Measurements from ENCODE around the gene VWA7.

The VWA7 gene

DNA sequence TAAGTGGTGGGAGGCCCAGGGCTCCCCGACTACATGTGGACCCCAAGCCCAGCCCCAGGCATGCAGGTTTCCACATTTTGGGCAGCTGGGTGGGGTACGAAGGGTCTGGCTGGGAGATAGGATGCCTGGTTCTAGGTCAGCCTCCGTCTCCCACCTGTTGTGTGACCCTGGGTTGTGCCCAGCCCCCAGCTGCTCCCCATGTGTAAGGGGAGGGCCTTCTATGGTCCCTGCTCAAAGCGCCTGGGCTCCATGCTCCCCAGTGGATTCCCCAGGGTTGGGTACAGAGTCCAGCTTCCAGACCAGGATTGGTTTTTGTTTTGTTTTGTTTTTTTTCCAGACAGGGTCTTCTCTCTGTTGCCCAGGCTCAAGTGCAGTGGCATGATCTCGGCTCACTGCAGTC is 1.1 kb upstream of the VWA7 start:
- no peak for DNase-seq

- no peak for DNase-seq
Observed at GRCh38 chr6:31777667-31778050, 531 bp upstream of the VWA7 start.

- DNase-seq: no peak
Observed at GRCh38 chr6:31776485-31776988, 591 bp downstream of the VWA7 start.

DNA sequence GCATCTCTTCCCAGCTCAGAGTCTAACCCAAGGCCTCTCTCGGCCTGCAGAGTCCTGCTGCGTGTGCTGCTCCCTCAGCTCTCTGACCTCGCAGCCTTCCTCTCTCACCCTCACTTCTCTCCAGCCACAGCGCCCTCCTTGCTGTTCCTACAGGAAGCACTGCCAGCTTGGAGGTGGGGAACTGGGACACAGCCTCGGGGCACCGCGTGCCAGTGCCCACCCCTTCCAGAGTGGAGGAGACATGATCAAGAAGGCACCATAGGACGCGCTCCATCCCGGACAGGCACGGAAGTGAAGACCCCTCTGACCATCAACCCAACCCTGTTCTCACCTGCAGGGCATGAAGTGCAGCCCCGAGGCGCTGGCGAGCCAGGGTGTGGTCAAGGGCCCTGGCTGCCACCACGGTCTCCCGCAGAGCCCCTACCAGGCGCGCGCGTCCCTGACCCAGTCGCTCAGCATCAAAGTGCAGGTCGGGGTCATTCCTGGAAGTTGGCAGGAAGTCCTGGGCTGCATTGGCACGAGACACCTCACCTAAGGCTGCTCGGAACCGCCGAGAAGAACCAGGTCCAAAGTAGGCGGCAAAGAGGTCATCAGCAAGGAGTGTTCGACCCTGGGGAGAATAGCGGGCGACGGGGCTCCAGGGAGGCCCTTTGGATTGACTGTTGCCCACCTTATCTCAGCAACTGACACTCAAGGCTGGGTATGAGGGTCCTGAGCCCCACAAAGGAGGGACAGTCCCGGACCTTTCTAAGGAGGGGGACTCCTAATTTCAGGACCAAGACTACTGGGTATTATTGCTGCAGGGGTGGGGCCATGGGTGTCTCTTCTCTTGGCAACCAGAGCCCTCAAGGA is 1.3 kb downstream of the VWA7 start:
- DNase-seq: no peak

GRCh38 chr6:31775184-31775583 is 1.9 kb downstream of the VWA7 start:
- no peak for DNase-seq

GRCh38 chr6:31771992-31772358 is 5.2 kb downstream of the VWA7 start:
- no peak for DNase-seq

- no peak for DNase-seq
Observed at GRCh38 chr6:31770860-31771259, 6.3 kb downstream of the VWA7 start.

DNA sequence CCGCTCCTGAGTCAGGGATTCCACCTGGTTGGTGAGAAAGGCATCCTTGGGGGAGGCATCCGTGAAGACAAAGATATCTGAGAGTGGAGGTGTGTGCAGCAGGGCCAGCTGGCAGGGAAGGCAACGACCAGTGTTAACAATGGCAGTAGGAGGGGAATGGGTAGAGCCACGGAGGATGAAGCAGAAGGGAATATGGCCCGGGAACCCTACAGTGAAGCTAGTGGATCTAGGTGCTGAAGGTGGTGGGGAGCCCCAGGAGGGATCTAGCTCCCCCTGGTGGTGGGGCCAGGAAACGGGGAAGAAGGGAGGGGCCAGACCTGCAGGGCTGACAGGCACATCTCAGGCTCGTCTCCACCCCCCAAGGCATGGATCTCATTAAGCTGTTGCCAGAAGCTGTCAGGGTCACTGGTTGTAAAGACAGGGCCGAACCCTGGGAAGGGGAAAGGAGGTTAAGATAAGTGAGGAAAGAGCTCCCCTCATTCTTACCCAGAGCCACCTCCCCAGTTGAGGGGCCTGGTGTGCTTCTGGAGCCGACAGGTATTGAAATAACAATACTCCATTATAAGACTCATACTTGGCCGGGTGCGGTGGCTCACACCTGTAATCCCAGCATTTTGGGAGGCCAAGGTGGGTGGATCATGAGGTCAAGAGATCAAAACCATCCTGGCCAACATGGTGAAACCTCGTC is 7.3 kb downstream of the VWA7 start:
- DNase-seq: no peak

- DNase-seq: no peak
Observed at GRCh38 chr6:31768363-31769257, 8.5 kb downstream of the VWA7 start.

GRCh38 chr6:31767096-31767645 is 10.0 kb downstream of the VWA7 start:
- no peak for DNase-seq

GRCh38 chr6:31765910-31766794 is 11.0 kb downstream of the VWA7 start:
- no peak for DNase-seq

GRCh38 chr6:31765559-31765909 is 11.6 kb downstream of the VWA7 start:
- no peak for DNase-seq

DNA sequence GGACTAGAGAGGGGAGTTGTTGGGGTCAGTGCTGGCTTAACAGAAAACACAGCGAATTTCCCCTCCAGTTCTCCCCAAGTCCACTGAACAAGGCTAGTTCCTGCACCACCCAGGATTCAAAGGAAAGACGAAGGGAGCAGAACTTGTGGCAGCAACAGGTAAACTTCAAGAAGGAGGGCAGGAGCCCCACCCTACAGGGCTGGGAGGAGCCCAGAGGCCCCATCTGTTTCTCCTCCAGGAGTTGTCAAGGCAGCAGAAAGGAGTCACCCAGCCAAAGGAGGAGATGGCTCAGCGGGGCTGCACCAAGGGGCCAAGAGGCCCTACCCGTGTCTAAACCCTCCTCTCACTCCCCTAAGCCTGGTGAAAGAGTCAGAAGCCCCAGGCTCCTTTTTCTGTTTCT is 12.9 kb downstream of the VWA7 start:
- DNase-seq: no peak

DNA sequence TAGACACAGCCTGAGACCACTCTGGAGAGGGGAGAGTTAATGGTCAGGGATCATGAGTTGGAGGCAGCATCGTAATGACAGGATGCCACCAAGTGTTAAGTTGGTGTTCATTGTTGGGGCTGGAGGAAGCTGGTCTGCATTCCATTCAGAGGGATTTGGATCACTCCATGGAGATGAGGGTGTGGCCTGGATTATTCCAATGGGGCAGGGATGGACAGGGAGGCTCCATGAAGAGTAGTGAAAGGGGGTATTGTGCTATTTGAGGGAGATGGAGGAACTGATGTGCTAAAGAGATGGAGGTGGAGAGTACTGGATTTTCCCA is 13.5 kb downstream of the VWA7 start:
- no peak for DNase-seq

DNA sequence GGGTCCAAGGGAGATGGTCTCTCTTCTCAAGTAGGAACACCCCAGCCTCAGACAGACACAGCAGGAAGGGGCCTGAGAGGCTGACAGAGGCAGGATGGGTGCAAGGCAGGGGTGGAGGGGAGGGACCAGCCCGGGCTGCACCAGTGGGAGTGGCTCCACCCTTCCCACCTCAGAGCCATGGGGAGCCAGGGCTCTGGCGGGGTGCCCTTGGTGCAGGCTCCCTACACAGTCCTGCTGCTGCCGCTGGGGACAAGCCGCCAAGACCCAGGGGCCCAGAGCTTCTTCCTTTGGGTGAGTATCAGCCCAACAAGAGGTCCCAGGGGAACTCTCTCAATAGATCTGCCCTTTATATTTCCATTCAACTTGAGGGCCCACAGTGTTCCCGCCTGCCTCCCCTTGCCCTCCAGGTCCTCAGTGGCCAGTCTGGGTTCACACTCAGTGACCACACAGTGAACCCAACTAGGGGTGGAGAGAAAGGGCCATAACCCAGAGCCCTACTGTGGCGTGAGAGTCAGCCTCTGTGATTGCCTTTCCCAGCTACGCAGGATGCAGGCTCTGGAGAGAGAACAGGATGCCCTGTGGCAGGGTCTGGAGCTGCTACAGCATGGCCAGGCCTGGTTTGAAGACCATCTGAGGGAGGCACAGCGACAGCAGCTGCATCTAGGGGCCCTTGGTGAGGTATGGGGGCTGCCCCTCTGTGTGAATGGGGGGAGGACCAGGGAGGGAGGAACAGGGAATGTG is 14.1 kb downstream of the VWA7 start:
- DNase-seq: no peak

DNA sequence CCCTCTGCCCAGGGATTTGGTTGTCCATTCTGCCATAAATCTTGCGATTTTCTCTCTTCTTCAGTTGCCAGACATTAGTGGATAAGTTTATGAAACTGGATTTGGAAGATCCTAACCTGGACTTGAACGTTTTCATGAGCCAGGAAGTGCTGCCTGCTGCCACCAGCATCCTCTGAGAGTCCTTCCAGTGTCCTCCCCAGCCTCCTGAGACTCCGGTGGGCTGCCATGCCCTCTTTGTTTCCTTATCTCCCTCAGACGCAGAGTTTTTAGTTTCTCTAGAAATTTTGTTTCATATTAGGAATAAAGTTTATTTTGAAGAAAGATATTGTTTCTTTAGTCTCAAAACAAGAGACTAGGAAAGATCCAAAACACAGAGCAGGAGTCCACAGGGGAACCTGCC is 14.8 kb downstream of the VWA7 start, which contains the start of gene SAPCD1:
Gene SAPCD1 (plus strand): TSS at position 301 of the 400 bp plus-strand sequence. CDS start 399 bp downstream, outside the sequence.
- no peak for DNase-seq

DNA sequence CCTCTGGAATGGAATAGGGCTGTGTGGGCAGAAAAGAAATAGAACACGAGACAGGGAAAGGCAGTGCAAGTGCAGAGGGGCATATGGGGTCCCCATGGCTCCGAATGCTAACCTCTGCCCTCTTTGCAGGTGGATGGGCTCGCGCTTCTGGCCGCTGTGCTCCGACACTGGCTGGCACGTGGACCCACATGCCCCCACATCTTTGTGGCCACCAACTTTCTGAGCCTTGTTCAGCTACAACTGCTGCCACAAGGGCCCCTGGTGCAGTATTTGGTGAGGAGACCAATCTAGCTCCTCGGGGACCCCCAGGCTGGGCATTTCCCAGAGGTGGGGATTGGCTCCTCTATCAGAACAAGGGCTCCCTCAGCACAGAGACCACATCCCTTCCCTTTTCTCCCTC is 15.8 kb downstream of the VWA7 start:
- no peak for DNase-seq

DNA sequence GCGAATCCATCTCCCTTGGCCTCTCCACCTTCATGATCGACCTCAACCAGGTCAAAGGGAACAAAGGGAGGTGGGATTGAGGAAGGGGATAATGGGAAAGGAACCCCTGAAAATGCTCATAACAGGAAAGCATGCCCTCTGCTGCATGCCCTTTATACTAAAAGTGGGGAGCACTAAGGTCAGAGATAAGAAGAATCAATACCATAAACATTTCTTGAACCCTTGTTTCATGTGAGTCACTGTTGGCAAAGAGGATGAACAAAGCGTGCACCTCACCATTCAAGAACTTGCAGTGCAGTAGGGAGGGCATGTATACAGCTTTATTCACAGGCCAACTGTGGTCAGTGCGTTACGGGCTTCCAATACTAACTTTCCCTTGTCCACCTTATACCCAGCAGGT is 16.3 kb downstream of the VWA7 start:
- no peak for DNase-seq

DNA sequence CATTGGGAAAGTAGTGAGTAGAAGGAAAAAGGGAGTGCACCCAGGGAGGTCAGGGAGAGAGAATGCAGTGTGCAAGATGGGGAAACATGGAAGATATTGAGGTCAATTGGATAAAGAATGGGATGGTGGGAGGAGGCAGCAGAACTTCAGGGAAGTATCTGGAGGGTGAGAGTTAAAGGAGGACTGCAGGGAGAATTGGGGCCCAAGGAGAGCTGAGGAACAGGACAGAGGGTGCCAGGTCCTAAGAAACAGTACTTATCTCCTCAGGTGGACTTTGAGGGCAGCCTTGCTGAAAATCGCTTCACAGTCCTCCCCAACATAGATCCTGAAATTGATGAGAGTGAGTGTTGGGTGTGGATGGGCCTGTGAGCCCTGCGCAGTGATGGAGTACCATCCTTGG is 18.8 kb downstream of the VWA7 start:
- DNase-seq: no peak

DNA sequence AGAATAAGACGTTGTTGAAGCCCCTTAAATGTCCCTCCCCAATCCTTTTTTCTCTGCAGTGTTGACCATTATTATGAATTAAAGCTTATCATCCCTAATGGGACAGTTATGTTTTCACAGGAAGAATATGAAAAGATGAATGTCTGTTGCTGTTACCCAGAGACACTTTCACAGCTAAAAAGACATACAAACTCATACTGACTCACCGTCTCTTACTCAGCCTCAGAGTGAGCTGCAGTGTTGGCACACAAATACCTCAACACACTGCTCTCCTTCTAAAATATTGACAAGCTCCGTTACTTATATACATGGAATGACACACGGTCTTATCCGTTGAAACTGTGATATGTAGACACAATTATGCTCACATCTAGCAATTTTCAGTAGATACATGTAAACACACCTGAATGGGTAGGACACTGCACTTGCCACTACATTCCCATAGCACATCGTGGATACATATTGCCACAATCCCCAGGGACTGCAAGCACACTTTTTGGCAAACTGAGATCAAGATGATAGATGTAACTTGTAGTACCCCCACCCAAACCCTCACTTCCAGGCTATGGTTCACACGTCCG is 24.3 kb downstream of the VWA7 start:
- no peak for DNase-seq

DNA sequence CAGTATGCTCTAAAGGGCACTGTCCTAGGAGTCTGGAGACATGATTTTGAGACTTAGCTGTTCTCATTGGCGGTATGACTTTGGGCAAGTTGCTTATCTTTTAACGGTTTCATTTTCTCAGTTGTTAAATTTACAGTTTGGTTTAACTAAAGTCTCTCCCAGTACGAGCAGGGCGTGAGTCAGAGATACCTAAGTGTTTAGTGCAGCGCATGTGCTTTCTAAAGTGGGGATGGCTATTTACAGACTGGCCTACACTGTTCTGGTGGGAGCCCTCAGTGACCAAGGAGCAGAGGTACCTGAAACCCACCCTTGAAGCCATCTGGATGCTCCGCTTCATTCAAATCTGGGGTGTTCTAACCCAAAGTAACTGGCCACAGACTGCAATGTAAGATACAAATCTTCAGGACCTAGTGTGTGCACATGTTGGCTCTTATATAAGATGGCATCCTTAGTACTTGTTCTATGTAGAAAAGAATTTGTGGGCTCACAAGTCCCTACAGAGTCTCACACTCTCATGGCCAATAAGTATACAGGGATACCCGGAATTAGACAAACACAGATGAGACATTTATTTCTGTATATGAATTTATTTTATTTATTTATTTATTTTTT is 26.6 kb downstream of the VWA7 start:
- no peak for DNase-seq

Measured in DMS79 (cell line).